ENCODE results near the gene OSMR.

OSMR gene

GRCh38 chr5:38803246-38803645 lies 42.6 kb upstream of the OSMR start:
- TF ChIP-seq ZNF837 (tag by site-specific recombination; IDR thresholded peaks at IDR 0.05), result no peak
- TF ChIP-seq, protein P1, sequence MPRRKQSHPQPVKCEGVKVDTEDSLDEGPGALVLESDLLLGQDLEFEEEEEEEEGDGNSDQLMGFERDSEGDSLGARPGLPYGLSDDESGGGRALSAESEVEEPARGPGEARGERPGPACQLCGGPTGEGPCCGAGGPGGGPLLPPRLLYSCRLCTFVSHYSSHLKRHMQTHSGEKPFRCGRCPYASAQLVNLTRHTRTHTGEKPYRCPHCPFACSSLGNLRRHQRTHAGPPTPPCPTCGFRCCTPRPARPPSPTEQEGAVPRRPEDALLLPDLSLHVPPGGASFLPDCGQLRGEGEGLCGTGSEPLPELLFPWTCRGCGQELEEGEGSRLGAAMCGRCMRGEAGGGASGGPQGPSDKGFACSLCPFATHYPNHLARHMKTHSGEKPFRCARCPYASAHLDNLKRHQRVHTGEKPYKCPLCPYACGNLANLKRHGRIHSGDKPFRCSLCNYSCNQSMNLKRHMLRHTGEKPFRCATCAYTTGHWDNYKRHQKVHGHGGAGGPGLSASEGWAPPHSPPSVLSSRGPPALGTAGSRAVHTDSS (tag by site-specific recombination; IDR thresholded peaks at IDR 0.05), result no peak
- TF ChIP-seq, protein P2, sequence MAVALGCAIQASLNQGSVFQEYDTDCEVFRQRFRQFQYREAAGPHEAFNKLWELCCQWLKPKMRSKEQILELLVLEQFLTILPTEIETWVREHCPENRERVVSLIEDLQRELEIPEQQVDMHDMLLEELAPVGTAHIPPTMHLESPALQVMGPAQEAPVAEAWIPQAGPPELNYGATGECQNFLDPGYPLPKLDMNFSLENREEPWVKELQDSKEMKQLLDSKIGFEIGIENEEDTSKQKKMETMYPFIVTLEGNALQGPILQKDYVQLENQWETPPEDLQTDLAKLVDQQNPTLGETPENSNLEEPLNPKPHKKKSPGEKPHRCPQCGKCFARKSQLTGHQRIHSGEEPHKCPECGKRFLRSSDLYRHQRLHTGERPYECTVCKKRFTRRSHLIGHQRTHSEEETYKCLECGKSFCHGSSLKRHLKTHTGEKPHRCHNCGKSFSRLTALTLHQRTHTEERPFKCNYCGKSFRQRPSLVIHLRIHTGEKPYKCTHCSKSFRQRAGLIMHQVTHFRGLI (tag by site-specific recombination; IDR thresholded peaks at IDR 0.05), result no peak
- TF ChIP-seq BCL6B (tag by site-specific recombination; IDR thresholded peaks at IDR 0.05), result no peak
- no peak for TF ChIP-seq FEZF1 (tag by site-specific recombination; IDR thresholded peaks at IDR 0.05)
- Histone ChIP-seq H3K4me3 (ENCODE audit: low read depth, low read length) (no peak overlapping the region), H3K4me1 (ENCODE audit: control insufficient read depth, insufficient read depth, low read length) (peaks cover 4% of the 10 kb centered on the region), H3K36me3 (ENCODE audit: control insufficient read depth in 2 of 2, insufficient read depth in 1 of 2, low read length in 2 of 2) (no peaks in the 10 kb centered on the region), H3K27ac (ENCODE audit: extremely low read depth, low read depth, low read length) (no peak overlapping the region), H3K9me3 (ENCODE audit: control insufficient read depth, insufficient read depth, low read depth, low read length) (no peaks in the 10 kb centered on the region)
- POLR2A ChIA-PET, result no interaction called here
- CTCF ChIA-PET, result interaction anchor here (0.8 to 17.1 kb wide), 4 partner anchors 119 to 420 kb away, joined by 3 to 333 read pairs (median 3); no protein-coding TSS in a partner anchor

DNA sequence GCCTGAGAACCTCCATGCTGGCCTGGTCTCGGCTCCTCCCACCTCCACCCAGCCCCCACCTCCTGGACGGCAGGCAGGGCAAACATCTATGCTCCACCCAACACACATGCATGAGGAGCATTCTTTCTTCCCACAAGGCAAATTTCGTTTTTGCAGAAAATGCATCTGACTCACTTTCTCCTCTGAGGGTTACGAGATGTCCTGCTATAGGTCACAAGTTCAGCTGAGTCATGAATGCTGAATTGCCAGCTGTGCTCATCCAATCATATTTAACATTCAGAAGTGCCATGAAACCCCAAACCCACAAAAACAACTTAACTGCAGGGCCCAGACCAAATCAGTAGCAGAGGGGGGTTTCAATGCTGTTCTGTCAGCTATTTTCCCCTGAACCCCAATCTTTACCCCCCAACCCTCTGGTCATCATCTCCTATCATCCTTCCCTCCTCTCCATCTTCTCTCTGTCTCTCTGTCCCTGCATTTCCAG lies 39.0 kb upstream of the OSMR start:
- no peaks in the 10 kb centered on the region for H3K36me3 ChIP-seq (ENCODE audit: control insufficient read depth in 2 of 2, insufficient read depth in 1 of 2, low read length in 2 of 2)
- H3K9me3 ChIP-seq (ENCODE audit: control insufficient read depth, insufficient read depth, low read depth, low read length), result no peaks in the 10 kb centered on the region
- ChIA-PET POLR2A (interaction anchor here (2.1 kb wide), 1 partner anchor 24 kb away, joined by 10 read pairs; no protein-coding TSS in a partner anchor), CTCF (interaction anchor here (0.7 to 17.1 kb wide), 14 partner anchors 11 to 541 kb away, joined by 3 to 333 read pairs (median 8); partner anchors contain the start of gene LIFR)
- peaks cover 14% of the 10 kb centered on the region for H3K4me1 ChIP-seq (ENCODE audit: control insufficient read depth, insufficient read depth, low read length)
- H3K27ac ChIP-seq (ENCODE audit: extremely low read depth, low read depth, low read length), result no peak overlapping the region
- H3K4me3 ChIP-seq (ENCODE audit: low read depth, low read length), result no peak overlapping the region
- TF ChIP-seq SETDB1 (IDR thresholded peaks at IDR 0.05; ENCODE audit: insufficient read length, low read length) (peak; percentile 72), ZBTB49 (tag by site-specific recombination; IDR thresholded peaks at IDR 0.05; ENCODE audit: low read depth) (no peak), BCL11A (tag by site-specific recombination; IDR thresholded peaks at IDR 0.05; ENCODE audit: low read depth) (peak; percentile 44; the same call in 1 of the 2 replicates), ZNF843 (tag by site-specific recombination; IDR thresholded peaks at IDR 0.05) (no peak), ZNF19 (tag by site-specific recombination; IDR thresholded peaks at IDR 0.05; ENCODE audit: low read depth) (no peak), ZNF341 (tag by site-specific recombination; IDR thresholded peaks at IDR 0.05; ENCODE audit: low read depth) (peak; percentile 62), ZNF354C (tag by site-specific recombination; IDR thresholded peaks at IDR 0.05; ENCODE audit: borderline replicate concordance, low read depth) (no peak), SALL2 (tag by site-specific recombination; IDR thresholded peaks at IDR 0.05; ENCODE audit: borderline replicate concordance) (no peak), ZNF530 (tag by site-specific recombination; IDR thresholded peaks at IDR 0.05; ENCODE audit: low read depth) (no peak), ZNF707 (tag by site-specific recombination; IDR thresholded peaks at IDR 0.05) (no peak), ZNF548 (tag by site-specific recombination; IDR thresholded peaks at IDR 0.05) (no peak), TRIM28 (IDR thresholded peaks at IDR 0.05; ENCODE audit: borderline replicate concordance, low read length) (no peak), ZNF202 (tag by site-specific recombination; IDR thresholded peaks at IDR 0.05; ENCODE audit: borderline replicate concordance) (0 out of 2 replicates have a peak, but pooled peaks have one; percentile 19), ZNF16 (tag by site-specific recombination; IDR thresholded peaks at IDR 0.05; ENCODE audit: low read depth) (no peak), ZEB2 (tag by site-specific recombination; IDR thresholded peaks at IDR 0.05) (0 out of 2 replicates have a peak, but pooled peaks have one; percentile 11), KLF16 (tag by site-specific recombination; IDR thresholded peaks at IDR 0.05) (no peak)
- TF ChIP-seq, protein P3, sequence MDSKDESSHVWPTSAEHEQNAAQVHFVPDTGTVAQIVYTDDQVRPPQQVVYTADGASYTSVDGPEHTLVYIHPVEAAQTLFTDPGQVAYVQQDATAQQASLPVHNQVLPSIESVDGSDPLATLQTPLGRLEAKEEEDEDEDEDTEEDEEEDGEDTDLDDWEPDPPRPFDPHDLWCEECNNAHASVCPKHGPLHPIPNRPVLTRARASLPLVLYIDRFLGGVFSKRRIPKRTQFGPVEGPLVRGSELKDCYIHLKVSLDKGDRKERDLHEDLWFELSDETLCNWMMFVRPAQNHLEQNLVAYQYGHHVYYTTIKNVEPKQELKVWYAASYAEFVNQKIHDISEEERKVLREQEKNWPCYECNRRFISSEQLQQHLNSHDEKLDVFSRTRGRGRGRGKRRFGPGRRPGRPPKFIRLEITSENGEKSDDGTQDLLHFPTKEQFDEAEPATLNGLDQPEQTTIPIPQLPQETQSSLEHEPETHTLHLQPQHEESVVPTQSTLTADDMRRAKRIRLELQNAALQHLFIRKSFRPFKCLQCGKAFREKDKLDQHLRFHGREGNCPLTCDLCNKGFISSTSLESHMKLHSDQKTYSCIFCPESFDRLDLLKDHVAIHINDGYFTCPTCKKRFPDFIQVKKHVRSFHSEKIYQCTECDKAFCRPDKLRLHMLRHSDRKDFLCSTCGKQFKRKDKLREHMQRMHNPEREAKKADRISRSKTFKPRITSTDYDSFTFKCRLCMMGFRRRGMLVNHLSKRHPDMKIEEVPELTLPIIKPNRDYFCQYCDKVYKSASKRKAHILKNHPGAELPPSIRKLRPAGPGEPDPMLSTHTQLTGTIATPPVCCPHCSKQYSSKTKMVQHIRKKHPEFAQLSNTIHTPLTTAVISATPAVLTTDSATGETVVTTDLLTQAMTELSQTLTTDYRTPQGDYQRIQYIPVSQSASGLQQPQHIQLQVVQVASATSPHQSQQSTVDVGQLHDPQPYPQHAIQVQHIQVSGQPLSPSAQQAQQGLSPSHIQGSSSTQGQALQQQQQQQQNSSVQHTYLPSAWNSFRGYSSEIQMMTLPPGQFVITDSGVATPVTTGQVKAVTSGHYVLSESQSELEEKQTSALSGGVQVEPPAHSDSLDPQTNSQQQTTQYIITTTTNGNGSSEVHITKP (tag by site-specific recombination; IDR thresholded peaks at IDR 0.05), result peak; percentile 82

Data from HEK293 (cell line).